T-helper 1 cell (primary cell): ENCODE results near the gene ABT1.
A peak's percentile ranks its signal among the peaks of the same experiment; 100 is the strongest.

ENCODE experiments used
- DNase-seq, 5 donors: peaks; one replicate each; pipeline ENCODE4 v3.0.0-alpha.2; 2012 to 2020

ABT1 gene

DNA sequence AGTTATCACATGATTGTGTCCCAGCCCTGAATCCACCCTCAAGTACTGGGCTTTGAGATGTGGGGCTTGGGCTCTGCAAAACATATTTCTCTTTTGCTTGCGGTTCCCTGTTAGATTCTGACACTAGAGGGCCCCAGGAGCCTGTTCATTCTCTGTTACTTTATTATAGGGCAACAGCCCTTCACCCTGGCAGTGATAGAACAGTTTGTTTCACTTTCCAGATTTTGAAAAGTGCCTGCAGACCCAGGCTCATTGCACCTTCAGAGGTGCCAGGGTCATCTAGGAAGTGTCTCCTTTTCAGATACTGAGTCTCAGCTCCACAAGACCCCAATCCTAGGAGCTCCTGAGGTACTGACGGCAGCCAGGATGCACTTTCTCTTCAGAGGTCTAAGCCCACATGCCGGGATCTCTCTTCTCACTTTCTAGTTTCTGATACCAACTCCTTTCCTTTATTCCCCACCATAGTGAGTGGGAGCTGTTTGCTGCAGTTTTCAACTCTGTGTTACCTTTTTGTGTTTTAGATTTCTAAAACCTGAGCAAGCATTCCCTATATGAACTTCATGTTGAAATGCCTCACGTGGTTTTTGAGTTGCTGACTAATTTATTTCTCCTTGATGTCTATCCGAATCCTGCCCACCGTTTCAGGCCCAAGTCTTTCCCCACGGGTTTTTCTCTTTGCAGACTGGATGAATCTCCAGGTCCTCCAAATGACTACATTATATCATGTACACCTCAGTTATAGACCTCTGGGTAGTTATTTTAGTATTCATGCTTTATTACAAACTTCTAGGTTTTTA, 10.9 kb downstream of the ABT1 start:
- DNase-seq, result peak in 4 of 5 donors; percentile 26 to 70 (median 46)

DNA sequence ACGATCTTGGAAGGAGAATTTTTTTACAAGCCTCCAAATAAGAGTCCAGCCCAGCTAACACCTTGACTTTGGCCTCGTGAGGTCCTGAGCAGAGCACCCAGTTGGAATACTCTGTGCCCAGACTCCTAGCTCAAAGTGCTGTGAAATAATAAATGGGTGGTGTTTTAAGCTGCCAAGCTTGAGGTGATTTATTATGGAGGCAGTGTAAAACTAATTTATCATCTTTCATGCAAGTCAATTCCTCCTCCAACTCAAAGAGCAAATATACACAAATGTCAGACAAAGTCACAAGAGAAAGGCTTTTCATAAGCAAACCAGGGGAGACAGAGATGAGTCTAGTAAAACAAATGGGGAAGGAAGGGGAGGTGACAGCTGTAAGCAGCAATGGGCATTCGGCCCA, 12.7 kb downstream of the ABT1 start:
- DNase-seq, result no peak

DNA sequence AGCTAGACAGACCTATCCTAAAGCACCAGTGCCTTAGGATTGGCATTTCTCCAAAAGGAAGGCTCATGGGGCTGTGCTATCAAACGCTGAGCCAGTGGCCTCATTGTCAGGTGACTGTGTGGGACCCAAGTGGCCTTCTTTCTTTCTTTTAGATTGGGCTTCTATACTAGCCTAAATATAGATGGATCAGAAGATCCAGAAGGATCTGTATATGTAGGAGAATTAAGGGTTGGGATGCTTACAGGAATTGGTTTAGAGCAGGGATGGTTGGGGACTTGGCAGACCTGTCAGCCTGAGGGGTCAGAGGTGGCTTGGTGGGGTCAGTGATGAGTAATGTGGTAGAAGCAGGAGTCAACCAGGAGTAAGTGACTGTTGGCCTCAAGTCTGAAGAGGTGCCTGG, 14.8 kb downstream of the ABT1 start:
- no peak for DNase-seq

DNA sequence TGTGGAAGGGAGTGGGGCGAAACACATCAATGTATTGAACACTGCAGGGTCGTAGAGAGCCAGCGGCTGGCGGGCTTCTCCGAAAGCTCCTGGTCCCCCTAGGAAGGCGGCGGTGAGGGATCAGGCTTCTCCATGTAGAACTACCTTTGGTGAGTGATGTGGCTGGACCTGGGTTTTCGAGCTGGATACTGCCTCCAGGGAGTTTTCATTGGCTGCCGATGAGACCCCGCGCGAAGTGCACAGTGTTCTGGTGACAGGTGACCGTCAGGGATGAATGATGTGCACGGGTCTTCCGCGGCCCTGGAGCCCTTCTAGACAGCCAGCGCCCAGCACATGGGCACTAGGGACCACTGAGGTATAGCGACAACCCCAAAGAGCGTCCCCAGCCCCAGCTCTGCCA, 16.4 kb downstream of the ABT1 start:
- DNase-seq, result no peak

DNA sequence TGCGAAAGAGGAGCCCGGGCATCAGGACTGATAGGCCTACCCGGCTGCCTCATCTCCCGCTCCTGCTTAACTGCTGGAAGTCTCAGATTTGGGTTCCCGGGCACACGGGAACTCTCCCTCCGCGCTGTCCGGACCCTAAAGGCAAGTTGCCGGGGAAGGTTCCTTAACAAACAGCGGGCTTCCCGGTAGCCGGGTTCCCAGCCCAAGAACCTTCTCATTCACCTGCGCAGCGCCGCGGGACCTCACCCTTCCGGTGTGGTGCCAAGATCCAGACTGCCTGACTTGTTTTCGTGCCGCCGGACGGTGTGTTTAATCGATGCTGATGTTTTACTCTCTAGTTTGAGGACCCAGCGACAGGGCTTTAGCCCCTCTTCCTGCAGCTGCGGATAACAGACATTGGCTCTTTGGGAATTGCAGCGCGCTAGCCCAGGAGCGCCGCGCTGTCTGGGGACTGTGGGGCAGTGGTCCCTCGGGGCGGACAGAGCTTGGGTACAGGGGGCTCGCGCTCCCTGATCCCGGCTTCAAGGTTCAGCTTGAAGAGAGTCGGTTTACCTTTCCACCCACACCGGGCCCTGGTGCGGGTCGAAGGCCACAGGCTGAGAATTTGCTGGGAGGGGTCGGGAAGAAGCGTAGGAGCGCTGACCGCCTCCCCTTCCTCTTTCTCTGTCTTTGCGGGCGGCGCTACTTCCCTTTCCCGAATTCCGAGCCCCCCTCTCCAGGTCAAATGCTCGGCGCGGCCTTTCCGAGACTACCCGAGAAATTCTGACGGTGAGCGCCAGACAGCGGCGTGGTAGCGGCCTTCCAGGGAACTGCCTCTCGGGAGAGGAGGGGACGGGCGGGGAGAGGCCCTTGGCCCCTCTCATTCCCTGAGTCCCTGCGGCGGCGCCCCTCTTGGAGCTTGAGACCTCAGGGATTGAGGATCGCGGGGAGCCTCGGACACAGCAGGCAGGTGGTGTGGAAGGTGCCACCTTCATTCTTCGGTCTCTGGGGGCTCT, 17.2 kb downstream of the ABT1 start:
- DNase-seq, result no peak

DNA sequence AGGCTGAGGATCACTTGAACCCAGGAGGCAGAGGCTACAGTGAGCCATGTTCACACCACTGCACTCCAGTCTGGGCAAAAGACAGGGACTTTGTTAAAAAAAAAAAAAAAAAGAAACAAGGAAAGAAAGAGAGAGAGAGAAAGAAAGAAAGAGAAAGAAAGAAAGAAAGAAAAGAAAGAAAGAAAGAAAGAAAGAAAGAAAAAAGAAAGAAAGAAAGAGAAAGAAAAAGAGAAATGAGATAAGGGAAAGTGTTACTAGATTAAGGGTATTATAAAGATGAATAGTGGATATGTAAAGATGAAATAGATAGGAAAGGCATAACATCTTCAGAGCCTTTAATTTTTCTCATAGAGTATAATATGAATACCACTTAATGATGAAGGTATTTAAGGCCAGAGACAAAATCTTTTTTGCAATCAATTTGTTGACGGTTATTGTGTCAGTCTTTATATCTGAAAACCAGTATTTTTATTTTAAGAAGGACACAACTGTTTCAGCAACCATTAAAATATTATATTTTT, 26.6 kb downstream of the ABT1 start:
- no peak for DNase-seq

DNA sequence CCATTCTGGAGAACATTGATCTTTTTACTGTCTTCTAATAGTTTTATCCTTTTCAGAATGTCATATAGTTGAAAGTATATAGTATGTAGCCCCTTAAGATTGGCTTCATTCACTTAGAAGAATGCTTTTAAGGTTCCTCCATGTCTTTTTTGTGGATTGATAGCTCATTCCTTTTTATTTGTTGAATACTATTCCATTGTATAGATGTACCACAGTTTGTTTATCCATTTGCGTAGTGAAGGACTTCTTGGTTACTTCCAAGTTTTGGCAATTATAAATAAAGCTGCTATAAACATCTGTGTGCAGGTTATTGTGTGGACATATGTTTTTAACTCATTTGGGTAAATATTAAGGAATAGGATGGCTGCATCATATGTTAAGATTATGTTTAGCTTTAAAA, 27.8 kb downstream of the ABT1 start:
- no peak for DNase-seq

DNA sequence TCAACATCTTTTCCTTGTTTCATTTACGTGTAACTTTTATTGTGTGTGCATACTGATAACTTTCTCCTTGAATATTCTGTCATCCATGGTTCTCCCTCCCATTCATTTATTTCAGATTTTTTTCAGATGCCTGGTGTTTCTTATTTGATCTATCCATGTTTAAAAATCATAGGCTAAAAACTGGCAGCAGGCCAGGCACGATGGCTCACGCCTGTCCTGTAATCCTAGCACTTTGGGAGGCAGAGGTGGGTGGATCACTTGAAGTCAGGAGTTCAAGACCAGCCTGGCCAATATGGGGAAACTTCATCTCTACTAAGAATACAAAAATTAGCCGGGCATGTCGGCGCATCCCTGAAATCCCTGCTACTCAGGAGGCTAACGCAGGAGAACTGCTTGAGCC, 31.1 kb downstream of the ABT1 start:
- DNase-seq, result no peak

DNA sequence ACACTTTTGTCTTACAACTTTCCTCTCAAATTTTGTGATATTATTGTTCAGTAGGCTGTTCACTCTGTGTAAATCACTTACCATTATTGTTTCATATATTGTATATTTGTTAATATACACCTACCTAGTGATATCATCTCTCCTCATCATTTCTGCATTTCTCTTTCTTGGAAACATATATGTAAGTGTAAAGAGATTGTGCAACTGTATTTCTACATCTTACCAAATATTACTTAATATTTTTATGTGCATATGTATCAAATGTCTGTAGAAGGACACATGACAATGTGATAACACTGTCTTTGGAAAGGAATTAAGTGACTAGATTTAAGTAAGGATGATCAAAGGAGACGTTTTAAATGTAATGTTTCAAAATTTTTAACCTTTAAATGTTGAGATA, 32.6 kb downstream of the ABT1 start:
- DNase-seq, result no peak

DNA sequence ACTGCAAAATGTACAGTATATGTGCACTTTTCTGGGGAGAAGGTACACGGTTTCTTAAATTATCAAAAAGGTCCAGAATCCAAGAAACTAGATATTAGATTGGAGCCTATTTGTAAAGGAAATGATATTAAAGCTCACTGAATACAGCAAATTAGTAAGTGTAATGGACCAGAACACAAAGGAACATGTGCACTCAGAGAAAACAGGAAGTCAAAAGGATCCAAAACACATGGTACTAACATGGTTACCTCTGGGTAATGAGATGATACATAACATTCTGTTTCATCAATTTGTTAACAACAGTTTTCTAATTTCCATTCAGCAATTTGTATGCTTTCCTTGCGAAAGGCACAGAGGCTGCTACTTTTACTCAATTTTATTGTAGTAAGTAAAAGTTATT, 44.1 kb downstream of the ABT1 start:
- no peak for DNase-seq

DNA sequence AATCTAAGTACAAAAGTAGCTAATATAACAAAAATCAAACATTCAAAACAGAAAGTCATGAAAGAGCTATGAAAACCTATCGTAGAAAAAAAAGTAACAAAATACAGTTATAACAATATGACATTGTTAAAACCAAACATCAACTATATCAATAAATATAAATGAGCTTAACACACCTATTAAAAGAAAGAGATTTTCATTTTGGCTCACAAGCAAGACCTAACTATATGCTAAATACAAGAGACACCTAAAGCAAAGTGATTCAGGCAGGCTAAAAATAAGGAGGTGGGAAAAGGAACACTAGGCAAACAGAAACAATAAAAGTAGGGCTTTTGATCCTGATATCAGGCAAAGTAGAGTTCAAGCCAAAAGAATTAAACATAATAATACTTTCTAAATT, 49.3 kb downstream of the ABT1 start:
- DNase-seq, result no peak
